Loucy (cell line): Measurements from ENCODE around the gene BUB1.
"Not testable (repeated sequence)": the region's sequence is repeated elsewhere in the genome, so short reads cannot be mapped to it uniquely, and the experiment has no call there.

Source experiments
- EZH2phosphoT487 ChIP-seq: fragments of 200-600 bp; IDR thresholded peaks from 2 replicates; pipeline ENCODE4 v1.6.1; 2018; ENCODE audit warnings: antibody characterized with exemption, mild to moderate bottlenecking, moderate library complexity, borderline replicate concordance
- TF ChIP-seq, protein P1 (sequence below): fragments of 200-600 bp; sonication (generic); conservative IDR thresholded peaks from 2 replicates; pipeline ENCODE4 v1.5.1; 2014; ENCODE audit warnings: mild to moderate bottlenecking, antibody characterized with exemption, low read length

- TF ChIP-seq, protein P1, sequence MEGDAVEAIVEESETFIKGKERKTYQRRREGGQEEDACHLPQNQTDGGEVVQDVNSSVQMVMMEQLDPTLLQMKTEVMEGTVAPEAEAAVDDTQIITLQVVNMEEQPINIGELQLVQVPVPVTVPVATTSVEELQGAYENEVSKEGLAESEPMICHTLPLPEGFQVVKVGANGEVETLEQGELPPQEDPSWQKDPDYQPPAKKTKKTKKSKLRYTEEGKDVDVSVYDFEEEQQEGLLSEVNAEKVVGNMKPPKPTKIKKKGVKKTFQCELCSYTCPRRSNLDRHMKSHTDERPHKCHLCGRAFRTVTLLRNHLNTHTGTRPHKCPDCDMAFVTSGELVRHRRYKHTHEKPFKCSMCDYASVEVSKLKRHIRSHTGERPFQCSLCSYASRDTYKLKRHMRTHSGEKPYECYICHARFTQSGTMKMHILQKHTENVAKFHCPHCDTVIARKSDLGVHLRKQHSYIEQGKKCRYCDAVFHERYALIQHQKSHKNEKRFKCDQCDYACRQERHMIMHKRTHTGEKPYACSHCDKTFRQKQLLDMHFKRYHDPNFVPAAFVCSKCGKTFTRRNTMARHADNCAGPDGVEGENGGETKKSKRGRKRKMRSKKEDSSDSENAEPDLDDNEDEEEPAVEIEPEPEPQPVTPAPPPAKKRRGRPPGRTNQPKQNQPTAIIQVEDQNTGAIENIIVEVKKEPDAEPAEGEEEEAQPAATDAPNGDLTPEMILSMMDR: not testable (repeated sequence)
- TF ChIP-seq EZH2phosphoT487: not testable (repeated sequence)
Observed at GRCh38 chr2:110610613-110611250, 67.1 kb downstream of the BUB1 start.
